Liver (tissue), 9 donors: ENCODE data around the gene COX5B. TPM values are rescaled to one million over a fixed set of nuclear protein-coding genes. Genes with fewer than 3 reads are reported as not detected.

Experiments used
- DNase-seq: peaks from one replicate; pipeline ENCODE4 v3.0.0-alpha.2; 2017; ENCODE audit warnings: low spot score
- H3K27ac ChIP-seq, 2 donors: one replicate each; pipeline ENCODE4 v1.7.0; 2013; ENCODE audit warnings: inconsistent platforms in 2 of 2, low read length in 2 of 2, control low read depth in 1 of 2, low read depth in 1 of 2, mild to moderate bottlenecking in 1 of 2
- H3K27me3 ChIP-seq, 4 donors: one replicate each; pipeline versions ENCODE4 v1.6.1 to v1.7.0; 2013; ENCODE audit warnings: low read length in 3 of 4, inconsistent platforms in 1 of 4, mild to moderate bottlenecking in 1 of 4, moderate library complexity in 1 of 4; ENCODE audit not compliant: control insufficient read depth in 4 of 4, insufficient read depth in 4 of 4
- H3K36me3 ChIP-seq, 4 donors: one replicate each; pipeline versions ENCODE4 v1.6.1 to v1.7.0; 2013; ENCODE audit warnings: low read length in 3 of 4, mild to moderate bottlenecking in 3 of 4, low read depth in 1 of 4, moderate library complexity in 1 of 4; ENCODE audit not compliant: control insufficient read depth in 4 of 4, insufficient read depth in 3 of 4
- H3K4me1 ChIP-seq, 4 donors: one replicate each; pipeline versions ENCODE4 v1.6.1 to v1.7.0; 2013; ENCODE audit warnings: low read length in 3 of 4, mild to moderate bottlenecking in 3 of 4, moderate library complexity in 1 of 4; ENCODE audit not compliant: control insufficient read depth in 4 of 4, insufficient read depth in 4 of 4
- H3K4me3 ChIP-seq, 3 donors: one replicate each; pipeline versions ENCODE4 v1.6.1 to v1.7.0; 2013; ENCODE audit warnings: low read length in 3 of 3, control low read depth in 1 of 3, low read depth in 1 of 3, mild to moderate bottlenecking in 1 of 3
- H3K9ac ChIP-seq, 2 donors: one replicate each; pipeline ENCODE4 v1.7.0; 2013; ENCODE audit warnings: low read length in 2 of 2, mild to moderate bottlenecking in 2 of 2, moderate library complexity in 2 of 2, control low read depth in 1 of 2, low read depth in 1 of 2
- H3K9me3 ChIP-seq, 4 donors: one replicate each; pipeline versions ENCODE4 v1.6.1 to v1.7.0; 2013; ENCODE audit warnings: low read length in 3 of 4; ENCODE audit not compliant: control insufficient read depth in 4 of 4
- EGR1 ChIP-seq, 2 donors: IDR thresholded peaks; 2 replicates each; pipeline ENCODE4 v1.6.1; 2016 to 2018; ENCODE audit warnings: antibody characterized with exemption in 2 of 2, low read depth in 2 of 2
- FOXA1 ChIP-seq: IDR thresholded peaks from 2 replicates; pipeline ENCODE4 v1.6.1; 2016; ENCODE audit warnings: antibody characterized with exemption
- FOXA2 ChIP-seq: IDR thresholded peaks from 2 replicates; pipeline ENCODE4 v1.6.1; 2016; ENCODE audit warnings: antibody characterized with exemption
- GABPA ChIP-seq, 2 donors: IDR thresholded peaks in 1 of 2; conservative IDR thresholded peaks in 1 of 2; 2 replicates each; pipeline ENCODE4 v1.6.1; 2016; ENCODE audit warnings: antibody characterized with exemption in 2 of 2, mild to moderate bottlenecking in 1 of 2, moderate library complexity in 1 of 2
- HNF4G ChIP-seq: IDR thresholded peaks from 2 replicates; pipeline ENCODE4 v1.6.1; 2016; ENCODE audit warnings: antibody characterized with exemption
- JUND ChIP-seq, 2 donors: IDR thresholded peaks; 2 replicates each; pipeline ENCODE4 v1.6.1; 2016; ENCODE audit warnings: antibody characterized with exemption in 2 of 2
- NR2F2 ChIP-seq: IDR thresholded peaks from 2 replicates; pipeline ENCODE4 v1.6.1; 2016; ENCODE audit warnings: antibody characterized with exemption
- RAD21 ChIP-seq, 2 donors: IDR thresholded peaks; 2 replicates each; pipeline ENCODE4 v1.6.1; 2016; ENCODE audit warnings: antibody characterized with exemption in 2 of 2, mild to moderate bottlenecking in 2 of 2
- RXRA ChIP-seq, 2 donors: IDR thresholded peaks; 2 replicates each; pipeline ENCODE4 v1.6.1; 2017 to 2018; ENCODE audit warnings: antibody characterized with exemption in 2 of 2, mild to moderate bottlenecking in 1 of 2
- SP1 ChIP-seq: IDR thresholded peaks from 2 replicates; pipeline ENCODE4 v1.6.1; 2018; ENCODE audit warnings: antibody characterized with exemption, mild to moderate bottlenecking
- YY1 ChIP-seq: IDR thresholded peaks from 2 replicates; pipeline ENCODE4 v1.6.1; 2016; ENCODE audit warnings: antibody characterized with exemption, mild to moderate bottlenecking
- WGBS: extraction: QIAGEN DNeasy Blood & Tissue Kit; methylation state at CpG from one replicate; pipeline ENCODE4 v1.1.7; 2013; 5-methylcytosine and 5-hydroxymethylcytosine counted together
- polyA plus RNA-seq, 2 donors: library from polyadenylated mRNA; stranded (reverse) in 1 of 2; unstranded in 1 of 2; fragments of 200-250 nt in 1 of 2; fragments of >200 nt in 1 of 2; fragmentation: Nextera tagmentation in 1 of 2; extraction: Ambion mirVana in 1 of 2; gene quantifications; one replicate each; pipeline versions ENCODE4 v1.2.1 to v1.2.3, GENCODE V29; 2013 to 2015
- total RNA-seq, 2 donors: library from RNA; depleted of rRNA; stranded (reverse); fragments of >200 nt; gene quantifications; one replicate each; pipeline ENCODE4 v1.2.3, GENCODE V29; 2014
- TF ChIP-seq, protein P1 (sequence below): IDR thresholded peaks from 2 replicates; pipeline ENCODE4 v1.6.1; 2016; ENCODE audit warnings: antibody characterized with exemption, mild to moderate bottlenecking
- TF ChIP-seq, protein P2 (sequence below): IDR thresholded peaks from 2 replicates; pipeline ENCODE4 v1.6.1; 2016; ENCODE audit warnings: antibody characterized with exemption
- TF ChIP-seq, protein P3 (sequence below): IDR thresholded peaks from 2 replicates; pipeline ENCODE4 v1.6.1; 2016; ENCODE audit warnings: antibody characterized with exemption
- donor health status: healthy.
- donor health status: healthy.
- donor health status: healthy.
- donor health status: healthy.
- donor health status: healthy.

The COX5B gene
- total and polyA plus RNA-seq, 4 donors: 103 to 423 (median 264) TPM

DNA sequence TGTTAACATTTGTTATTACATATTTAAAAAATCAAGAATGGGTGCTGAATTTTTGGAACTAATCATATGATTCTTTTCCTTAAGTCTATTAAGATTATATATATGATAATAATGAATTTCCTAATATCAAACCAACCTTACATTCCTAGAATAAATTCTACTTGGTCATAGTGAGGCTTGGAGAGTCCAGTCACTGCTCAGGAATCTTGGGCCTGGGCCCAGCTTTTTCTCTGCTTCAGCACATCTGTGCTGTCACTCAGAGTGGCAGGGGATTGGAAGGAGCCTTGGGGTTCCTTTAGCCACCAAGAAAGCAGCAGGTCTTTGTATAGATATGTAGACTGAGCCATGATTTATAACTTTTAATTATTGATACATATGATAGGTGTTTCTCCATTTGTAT lies 47.6 kb downstream of the COX5B start:
- Histone ChIP-seq H3K4me3 (no peak overlapping the region), H3K9me3 (no peaks in the 10 kb centered on the region), H3K4me1 (peaks cover 0 to 5% (median 0%) of the 10 kb centered on the region in 4 donors), H3K27ac (no peak overlapping the region), H3K9ac (no peak overlapping the region), H3K27me3 (no peaks in the 10 kb centered on the region), H3K36me3 (no peaks in the 10 kb centered on the region)
- TF ChIP-seq JUND (IDR thresholded peaks at IDR 0.05) (no peak), EGR1 (IDR thresholded peaks at IDR 0.05; ENCODE audit: low read depth in 2 of 2) (no peak), RXRA (IDR thresholded peaks at IDR 0.05) (no peak)
- DNase-seq: no peak

DNA sequence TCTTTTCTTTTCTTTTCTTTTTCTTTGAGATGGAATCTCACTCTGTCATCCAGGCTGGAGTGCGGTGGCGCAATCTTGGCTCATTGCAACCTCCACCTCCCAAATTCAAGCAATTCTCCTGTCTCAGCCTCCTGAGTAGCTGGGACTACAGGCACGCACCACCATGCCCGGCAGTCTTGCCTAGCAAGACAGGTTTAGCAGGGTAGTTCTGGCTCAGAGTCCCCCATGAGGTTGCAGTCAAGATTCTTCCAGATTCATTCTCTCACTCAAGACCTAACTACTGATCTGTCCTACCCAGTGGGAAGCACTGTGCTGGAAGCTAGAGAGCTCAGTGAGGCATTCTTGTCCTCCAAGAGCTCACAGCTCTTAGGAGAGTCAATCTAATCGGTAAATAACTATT lies 49.9 kb downstream of the COX5B start:
- H3K27ac ChIP-seq: no peak overlapping the region
- no peaks in the 10 kb centered on the region for H3K9me3 ChIP-seq
- no peaks in the 10 kb centered on the region for H3K36me3 ChIP-seq
- H3K9ac ChIP-seq: no peak overlapping the region
- 95% methylated on average over 5 of the region's 5 CpGs for WGBS
- no peak for DNase-seq
- H3K27me3 ChIP-seq: no peaks in the 10 kb centered on the region
- H3K4me3 ChIP-seq: no peak overlapping the region
- TF ChIP-seq HNF4G (no peak), FOXA2 (no peak), YY1 (no peak), SP1 (no peak), NR2F2 (no peak), GABPA (IDR thresholded peaks at IDR 0.05 in 1 of 2, conservative IDR thresholded peaks at IDR 0.05 in 1 of 2) (no peak), JUND (IDR thresholded peaks at IDR 0.05) (no peak), RAD21 (IDR thresholded peaks at IDR 0.05) (no peak), FOXA1 (no peak)
- TF ChIP-seq, protein P1, sequence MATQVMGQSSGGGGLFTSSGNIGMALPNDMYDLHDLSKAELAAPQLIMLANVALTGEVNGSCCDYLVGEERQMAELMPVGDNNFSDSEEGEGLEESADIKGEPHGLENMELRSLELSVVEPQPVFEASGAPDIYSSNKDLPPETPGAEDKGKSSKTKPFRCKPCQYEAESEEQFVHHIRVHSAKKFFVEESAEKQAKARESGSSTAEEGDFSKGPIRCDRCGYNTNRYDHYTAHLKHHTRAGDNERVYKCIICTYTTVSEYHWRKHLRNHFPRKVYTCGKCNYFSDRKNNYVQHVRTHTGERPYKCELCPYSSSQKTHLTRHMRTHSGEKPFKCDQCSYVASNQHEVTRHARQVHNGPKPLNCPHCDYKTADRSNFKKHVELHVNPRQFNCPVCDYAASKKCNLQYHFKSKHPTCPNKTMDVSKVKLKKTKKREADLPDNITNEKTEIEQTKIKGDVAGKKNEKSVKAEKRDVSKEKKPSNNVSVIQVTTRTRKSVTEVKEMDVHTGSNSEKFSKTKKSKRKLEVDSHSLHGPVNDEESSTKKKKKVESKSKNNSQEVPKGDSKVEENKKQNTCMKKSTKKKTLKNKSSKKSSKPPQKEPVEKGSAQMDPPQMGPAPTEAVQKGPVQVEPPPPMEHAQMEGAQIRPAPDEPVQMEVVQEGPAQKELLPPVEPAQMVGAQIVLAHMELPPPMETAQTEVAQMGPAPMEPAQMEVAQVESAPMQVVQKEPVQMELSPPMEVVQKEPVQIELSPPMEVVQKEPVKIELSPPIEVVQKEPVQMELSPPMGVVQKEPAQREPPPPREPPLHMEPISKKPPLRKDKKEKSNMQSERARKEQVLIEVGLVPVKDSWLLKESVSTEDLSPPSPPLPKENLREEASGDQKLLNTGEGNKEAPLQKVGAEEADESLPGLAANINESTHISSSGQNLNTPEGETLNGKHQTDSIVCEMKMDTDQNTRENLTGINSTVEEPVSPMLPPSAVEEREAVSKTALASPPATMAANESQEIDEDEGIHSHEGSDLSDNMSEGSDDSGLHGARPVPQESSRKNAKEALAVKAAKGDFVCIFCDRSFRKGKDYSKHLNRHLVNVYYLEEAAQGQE: no peak
- TF ChIP-seq, protein P2, sequence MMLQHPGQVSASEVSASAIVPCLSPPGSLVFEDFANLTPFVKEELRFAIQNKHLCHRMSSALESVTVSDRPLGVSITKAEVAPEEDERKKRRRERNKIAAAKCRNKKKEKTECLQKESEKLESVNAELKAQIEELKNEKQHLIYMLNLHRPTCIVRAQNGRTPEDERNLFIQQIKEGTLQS: no peak
- TF ChIP-seq, protein P3, sequence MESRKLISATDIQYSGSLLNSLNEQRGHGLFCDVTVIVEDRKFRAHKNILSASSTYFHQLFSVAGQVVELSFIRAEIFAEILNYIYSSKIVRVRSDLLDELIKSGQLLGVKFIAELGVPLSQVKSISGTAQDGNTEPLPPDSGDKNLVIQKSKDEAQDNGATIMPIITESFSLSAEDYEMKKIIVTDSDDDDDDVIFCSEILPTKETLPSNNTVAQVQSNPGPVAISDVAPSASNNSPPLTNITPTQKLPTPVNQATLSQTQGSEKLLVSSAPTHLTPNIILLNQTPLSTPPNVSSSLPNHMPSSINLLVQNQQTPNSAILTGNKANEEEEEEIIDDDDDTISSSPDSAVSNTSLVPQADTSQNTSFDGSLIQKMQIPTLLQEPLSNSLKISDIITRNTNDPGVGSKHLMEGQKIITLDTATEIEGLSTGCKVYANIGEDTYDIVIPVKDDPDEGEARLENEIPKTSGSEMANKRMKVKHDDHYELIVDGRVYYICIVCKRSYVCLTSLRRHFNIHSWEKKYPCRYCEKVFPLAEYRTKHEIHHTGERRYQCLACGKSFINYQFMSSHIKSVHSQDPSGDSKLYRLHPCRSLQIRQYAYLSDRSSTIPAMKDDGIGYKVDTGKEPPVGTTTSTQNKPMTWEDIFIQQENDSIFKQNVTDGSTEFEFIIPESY: no peak
- peaks cover 0 to 5% (median 0%) of the 10 kb centered on the region in 4 donors for H3K4me1 ChIP-seq
